ENCODE measurements around the gene CSF1.

Gene CSF1

DNA sequence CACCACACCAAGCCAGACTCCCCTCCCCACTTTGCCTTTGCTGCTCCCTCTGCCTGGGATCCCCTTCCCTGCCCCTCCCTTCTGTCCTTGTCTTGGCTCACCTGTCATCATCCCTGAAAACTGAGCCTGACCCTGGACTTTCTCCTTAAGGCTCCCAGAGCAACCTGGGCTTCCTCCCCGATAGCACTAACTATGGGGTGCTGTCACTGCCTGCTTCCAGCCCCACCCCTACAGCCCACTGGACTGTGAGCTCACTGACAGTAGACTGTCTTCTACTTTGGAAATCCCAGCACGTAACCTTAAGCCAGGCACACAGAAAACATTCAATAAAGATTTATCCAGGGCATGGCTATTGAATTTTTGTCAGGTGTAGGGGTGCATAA, 9.5 kb upstream of the CSF1 start:
- DNase-seq (ENCODE audit: insufficient read length, low spot score) (no peak), FAIRE-seq (no peak)

DNA sequence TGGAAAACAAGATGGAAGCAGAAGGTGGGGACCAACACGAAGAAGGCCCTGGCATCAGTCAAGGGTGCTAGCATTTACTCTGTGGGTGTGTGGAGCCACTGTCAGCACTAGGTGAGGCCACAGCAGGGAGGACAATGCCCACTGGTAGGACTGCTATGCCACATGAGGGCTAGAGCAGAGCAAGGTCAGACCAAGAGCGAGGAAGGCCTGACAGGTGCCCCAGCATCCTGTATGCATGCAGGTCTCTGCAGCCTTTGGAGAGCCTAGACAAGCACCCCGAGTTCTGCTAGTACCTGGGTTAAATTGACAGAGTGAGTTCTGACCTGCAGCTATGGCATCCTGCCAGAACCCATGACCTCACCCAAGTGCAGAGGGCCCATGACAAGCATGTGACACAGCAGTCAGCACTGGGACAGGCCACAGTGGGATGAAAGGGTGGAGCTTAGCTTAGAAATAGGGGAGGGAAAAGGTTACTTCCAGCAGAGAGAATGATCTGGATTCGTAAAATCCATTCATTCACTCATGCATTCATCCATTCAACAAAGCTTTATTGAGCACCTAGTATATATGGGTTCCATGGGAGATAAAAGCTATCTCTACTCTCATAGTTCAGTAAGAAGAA, 9.0 kb upstream of the CSF1 start:
- no peak for DNase-seq (ENCODE audit: insufficient read length, low spot score)

DNA sequence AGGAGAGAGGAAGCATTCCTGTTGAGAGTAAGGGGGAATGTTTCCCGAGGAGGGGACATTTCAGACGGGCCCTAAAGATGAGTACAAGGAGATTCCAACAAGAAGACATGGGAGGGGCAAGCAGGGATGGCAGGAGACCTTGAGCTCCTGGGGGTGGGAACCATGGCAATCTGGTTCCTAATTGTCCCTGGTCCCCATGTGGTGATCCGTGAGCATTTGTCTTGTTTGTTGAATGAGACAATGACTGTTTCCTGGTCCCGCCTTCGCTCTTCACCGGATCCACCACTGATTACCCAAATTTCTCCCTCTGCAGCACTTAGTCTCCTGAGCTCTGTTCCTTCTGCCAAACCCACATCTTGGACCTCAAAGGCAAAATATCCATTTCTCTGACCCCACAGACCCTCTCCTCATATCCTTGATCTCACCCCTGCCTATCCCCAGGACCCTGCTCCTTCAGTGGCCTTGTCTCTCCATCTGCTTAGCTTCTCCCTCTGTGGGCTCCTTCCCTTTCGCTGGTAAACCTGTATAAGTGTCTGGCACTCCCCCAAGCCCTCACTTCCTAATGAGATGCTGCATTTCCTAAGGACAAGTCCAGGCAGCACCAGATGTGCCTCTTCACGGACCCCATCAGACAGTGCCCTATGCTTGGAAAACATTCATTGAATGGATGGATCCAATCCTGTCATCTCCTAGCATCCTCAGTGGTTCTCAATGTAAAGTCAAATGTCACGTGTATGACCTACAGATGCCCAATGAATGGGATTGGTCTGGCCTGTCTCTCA, 8.3 kb upstream of the CSF1 start:
- FAIRE-seq, result no peak

More for the DNA sequence above, 9.0 kb upstream of the CSF1 start:
- FAIRE-seq, result no peak

DNA sequence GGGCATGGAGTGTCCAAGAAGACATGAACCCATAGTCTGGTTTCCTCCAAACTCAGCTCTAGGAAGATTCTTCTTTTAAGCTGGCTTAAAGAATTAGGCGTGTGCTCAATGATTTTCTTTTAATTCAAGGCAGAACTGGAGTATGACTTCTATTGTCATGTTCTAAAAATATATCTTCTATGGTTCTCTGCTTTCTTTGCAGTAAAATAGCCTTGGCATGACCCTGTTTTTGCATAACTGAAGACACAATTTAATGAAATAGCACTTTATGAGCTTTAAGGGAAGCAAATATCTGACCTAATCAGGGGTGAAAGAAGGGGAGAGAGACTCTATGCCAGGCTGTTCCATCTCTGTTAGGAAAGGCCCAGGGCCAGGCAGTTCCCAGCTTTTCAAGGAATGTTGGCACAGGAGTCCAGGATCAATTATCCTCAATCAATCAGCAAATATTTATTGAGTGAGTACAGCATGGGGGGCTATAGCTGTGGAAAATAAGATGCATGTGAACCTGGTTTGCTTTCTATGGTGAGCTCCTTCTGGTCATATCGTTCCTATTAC, 7.2 kb upstream of the CSF1 start:
- no peak for FAIRE-seq
- no peak for DNase-seq (ENCODE audit: insufficient read length, low spot score)

More for the DNA sequence above, 8.3 kb upstream of the CSF1 start:
- no peak for DNase-seq (ENCODE audit: insufficient read length, low spot score)

DNA sequence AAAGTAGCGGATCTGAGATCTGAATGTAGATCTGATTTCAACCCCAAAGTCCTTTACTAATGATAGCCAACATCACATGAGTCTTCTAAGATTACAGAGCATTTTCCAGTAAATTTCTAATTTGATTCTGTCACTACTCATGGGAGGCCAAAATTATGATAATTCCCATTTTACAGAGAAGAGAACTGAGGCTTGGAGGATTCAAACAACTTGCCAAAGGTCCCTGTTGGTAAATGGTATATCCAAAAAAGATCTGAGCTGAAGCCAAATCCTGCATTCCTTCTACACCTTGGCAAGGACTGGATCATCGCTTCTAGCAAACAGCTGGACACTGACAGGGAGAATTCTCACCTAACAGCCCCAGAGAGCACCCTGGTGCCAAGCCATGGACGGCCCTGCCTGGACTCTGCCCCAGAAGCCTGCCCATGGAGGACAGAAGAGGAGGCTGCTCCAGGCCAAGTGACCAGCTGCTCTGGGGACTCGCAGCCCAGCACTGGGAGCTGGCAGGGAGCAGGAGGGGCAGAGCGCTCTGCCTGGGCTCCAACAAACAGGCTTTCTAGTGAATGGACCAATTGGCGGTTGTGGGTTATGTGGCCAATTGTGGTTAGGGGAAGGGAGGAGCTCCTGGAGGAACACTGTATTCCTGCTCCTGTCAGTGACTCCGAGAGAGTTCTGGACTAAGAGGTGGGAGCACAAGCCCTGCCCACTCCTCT, 6.4 kb upstream of the CSF1 start:
- FAIRE-seq (no peak), DNase-seq (ENCODE audit: insufficient read length, low spot score) (no peak)

DNA sequence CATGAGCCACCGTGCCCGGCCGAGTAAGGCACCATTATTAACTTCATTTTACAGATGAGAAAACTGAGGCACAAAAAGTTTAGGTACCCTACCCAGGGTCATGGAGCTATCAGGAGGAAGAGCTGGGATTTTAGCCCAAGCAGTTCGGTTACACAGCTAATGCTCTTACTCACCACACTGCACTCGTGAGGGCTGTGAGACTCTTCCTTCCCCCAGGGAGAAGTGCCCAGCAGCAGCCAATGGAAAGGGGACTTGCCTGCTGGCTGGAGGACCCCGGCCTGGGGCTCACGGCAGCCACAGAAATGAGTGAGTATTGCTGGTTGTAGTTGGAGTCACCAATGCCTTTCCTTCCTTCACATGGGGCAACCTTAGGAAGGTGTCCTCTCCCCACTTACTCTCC, 5.2 kb upstream of the CSF1 start:
- FAIRE-seq, result no peak
- DNase-seq (ENCODE audit: insufficient read length, low spot score), result no peak

DNA sequence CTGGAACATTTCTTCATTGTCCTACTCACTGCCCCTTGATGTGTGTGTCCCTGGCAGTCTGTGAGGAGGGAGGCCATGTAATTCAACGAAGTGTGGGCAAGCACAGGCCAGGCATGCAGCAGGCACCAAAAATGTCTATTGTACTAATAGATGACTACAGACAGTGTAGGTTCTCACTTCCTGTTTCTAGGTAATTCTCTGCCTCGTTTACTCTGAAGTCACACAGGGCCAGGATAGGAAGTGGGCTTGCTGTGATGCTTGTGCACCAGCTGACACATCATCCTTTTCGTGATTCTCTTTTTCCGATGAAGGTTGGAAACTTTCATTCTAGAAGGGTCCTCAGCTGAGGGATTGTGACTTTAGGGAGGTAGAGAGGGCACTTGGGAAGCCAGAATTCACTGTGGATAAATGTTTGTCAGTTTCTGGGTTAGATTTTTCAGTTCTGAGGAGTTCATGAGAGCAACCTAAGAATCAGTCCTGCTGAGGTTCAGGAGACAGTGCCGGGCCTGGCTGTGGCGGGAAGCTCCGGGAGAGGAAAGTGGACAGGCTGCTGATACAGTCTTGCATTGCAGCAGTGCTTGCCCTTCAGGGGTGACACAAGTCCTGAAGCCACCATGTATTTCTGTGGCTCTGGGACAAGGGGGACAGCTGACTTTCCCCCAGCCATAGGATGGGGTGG, 4.3 kb upstream of the CSF1 start:
- DNase-seq (ENCODE audit: insufficient read length, low spot score) (peak; percentile 83), FAIRE-seq (peak; percentile 73)

DNA sequence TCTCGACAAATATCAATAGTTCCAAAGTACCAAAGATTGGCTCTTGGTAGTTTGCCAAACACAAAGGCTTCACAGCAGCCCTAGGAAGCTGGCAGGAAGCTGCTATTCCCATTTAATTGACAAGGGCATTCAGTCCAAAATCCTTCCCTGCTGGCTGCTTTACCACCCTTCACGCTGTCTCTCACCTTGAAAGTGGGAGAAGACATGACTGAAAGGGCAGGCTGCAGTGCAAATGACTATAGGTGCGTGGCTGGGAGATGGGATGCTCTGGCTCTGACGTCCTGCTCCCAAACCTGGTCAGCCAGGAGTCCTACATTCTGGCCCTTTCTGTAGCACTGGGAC, 3.8 kb upstream of the CSF1 start:
- FAIRE-seq, result no peak
- DNase-seq (ENCODE audit: insufficient read length, low spot score), result no peak

DNA sequence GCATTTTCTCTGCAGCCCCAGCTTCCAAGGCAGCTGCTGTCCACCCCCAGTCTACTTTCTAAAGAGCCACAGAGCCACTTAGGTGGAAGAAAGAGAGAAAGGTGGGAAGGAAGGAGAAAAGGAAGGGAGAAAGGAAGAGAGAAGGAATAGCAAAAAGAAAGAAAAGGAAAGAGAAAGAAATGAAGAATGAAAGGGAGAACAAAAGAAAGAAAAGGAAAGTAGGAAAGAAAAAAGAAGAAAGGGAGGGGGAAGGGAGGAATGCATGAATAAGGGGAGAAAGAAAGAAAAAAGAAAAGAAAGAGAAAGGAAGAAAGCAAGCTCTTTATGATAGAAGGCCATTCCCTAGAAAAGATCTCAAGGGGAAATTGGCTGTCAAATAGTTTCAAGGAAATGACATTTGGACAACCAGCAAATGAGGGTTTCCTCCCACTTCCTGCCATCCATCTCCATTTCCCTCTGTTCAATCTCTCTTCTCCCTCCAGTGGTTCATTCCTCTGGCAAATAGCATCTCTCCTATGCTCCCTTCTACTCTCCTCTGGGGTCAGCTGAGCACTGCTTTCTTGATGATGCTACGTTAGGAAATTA, 3.4 kb upstream of the CSF1 start:
- DNase-seq (ENCODE audit: insufficient read length, low spot score), result no peak
- FAIRE-seq, result no peak

DNA sequence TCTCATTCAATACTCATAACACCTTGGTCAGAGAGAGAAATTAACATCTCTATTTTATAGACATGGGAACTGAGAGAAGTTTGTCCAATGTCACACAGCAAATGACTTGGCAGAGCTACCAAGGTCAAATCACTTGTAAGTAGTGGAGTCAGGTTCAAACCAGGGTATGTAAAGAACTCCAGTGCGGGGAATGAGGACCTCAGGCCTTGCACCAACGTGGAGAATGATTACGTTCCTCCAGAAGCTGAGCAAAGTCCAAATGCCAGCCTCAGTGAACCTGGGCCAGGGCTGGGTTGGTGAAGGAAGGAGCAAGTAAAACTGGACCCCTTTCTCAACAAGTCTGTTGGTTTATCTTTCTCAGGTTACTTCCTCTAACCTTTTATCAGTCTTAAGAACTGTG, 1.8 kb upstream of the CSF1 start:
- DNase-seq (ENCODE audit: insufficient read length, low spot score) (no peak), FAIRE-seq (no peak)

DNA sequence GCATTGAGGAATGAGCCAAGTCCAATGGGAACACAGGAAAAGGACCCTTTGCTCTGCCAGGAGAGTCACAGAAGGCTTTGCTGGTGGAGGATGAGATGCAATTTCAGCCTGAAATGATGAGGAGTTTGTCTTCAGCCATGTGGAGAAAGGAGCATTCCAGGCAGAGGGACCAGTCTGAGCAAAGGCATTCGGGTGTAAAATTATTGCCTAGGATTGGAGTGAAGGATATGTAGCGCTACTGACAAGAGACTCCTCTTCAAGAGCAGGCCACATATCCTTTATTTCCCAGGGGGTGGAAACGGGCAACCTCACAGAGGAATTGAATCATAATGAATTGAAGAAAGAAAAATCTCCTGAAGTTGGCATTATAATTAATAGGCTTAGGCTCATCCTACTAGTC, 1.1 kb upstream of the CSF1 start:
- DNase-seq (ENCODE audit: insufficient read length, low spot score), result no peak
- FAIRE-seq, result no peak

DNA sequence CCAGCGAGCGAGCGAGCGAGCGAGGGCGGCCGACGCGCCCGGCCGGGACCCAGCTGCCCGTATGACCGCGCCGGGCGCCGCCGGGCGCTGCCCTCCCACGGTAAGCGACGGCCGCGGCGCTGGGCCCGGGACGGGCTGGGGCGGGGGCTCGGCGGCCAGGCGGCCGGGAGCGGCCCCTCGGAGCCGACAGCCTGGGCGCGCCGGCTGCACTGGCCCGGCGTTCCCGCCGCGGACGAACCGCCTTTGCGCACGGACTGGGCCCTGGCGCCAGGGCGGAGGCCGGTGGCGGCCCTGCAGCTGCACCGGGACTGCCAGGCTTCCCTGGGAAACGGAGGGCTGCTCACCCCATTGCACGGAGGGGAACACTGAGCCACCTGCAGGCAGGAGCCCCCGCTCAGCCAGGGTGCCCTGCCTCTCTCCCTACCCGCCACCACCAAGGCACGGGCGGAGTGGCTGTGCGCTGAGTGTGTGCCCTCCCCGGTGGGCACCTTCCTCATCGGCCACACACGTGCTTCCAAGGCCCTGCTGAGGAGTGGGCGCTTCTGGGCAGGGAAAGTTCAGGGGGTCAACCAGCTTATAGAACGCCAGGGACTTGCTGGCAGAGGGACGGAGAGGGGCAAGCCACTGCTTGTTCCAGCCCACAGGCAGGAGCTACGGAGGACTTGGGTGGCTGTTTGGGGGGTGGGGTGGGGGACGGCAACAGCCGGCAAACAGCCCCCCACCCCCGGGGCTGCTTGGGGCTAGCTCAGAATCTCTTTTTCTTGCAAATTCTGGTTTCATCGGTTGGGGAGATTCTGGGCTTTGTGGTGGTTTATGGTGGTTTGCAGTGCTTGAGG, 532 bp downstream of the CSF1 start:
- DNase-seq (ENCODE audit: insufficient read length, low spot score) (no peak), FAIRE-seq (no peak)

DNA sequence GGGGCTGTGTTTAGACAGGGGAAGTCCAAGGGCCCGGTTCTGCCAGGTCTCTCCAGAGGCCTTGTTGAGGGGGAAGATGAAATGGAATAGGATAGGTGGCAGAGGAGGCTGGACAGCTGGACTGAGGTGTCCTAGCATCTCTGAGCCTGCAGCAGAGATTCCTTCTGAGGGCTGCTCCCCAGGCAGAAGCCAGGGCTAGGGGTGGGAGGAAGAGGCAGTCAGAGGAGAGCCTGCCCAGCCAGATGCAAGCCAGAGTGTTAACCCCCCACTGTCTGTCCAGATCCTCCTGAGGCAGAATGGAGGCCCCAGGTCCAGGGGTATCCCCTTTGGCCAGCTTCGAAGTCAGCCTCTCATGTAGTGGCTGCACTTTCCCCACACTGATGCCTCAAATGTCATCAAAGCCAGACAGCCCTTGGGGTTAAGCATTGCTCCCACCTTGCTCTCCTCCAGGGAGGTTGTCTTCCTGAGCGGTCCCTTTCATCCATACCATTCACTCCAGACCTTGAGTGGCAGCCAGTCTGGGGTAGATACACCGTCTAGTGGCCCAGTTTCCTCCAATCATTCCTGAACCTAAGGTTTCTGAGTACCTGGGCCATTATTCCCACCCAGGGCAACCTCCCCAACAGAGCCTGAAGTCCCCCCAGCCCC, 1.7 kb downstream of the CSF1 start:
- DNase-seq (ENCODE audit: insufficient read length, low spot score) (no peak), FAIRE-seq (no peak)

DNA sequence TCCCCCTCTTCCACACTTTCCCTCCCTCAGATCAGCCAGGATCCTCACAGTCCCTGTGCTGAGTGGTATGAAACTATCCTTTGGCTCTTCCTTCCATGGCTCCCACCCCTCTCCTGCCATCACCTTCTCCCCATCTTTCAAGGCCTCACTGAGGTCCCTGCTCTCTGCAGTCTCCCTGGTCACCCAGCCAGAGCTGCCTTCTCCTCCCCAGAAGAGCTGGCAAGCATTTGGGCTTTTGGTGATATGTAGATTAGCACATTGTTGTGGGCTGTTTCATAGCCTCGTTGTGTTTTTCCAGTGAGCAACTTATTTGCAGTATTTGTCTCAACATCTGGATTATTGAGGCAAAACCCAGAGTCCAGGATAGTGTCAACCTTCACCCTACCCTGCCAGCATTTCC, 2.2 kb downstream of the CSF1 start:
- FAIRE-seq, result no peak
- DNase-seq (ENCODE audit: insufficient read length, low spot score), result no peak

DNA sequence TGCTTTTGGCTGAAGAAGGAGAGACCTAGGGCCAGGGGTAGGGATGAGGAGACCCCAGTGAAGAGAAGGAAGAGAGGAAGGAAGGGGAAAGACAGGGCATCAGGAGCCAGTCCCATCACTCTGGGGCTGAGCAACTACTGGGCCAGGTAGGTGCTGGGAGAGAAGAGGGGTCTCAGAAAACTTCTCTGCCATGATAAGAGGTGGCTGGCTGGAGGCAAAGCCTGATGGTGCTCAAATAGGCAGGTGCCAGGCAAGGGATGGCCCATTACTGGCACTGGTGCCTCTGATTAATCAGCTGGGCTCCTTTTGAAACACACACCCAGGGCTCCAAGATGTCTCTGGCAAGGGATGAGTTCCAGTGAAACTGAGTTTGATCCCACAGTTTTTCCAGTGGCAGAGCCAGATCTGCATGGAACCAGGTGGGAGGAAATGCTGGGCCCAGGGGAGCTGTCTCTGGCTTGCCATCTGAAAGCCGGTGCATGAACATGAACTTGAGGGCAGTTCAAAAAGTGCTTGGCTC, 2.8 kb downstream of the CSF1 start:
- no peak for FAIRE-seq
- no peak for DNase-seq (ENCODE audit: insufficient read length, low spot score)

DNA sequence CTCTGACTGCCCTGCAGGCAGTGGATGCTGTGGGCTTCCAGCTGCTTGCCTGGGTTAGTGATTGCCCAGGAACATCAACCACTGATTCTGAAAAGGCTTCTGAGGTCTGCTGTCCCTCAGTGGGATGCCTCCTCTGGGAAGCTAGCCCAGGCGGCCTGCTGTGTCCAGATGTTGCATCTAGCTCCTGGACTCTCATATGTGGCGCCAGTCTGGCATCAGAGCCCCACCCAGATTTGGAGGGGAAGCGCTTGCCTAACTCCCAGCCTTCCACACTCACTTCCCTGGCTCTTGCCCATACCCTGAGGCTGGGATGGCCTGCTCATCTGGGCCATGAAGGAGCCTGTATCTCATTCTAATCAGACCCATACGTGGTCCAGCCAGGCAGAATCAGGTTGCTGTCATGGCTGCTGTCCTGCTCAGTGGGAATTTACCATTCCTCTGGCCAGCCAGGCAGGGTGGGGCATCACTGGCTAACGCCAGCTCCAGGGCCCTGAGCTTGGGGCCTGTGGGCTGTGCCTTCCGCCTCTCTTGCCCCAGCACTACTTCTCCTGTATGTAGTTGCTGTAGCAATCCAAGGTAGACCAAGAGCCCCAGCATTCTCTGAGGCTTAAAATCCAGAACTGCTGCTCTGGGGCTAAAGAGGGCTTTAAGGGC, 4.1 kb downstream of the CSF1 start:
- FAIRE-seq (no peak), DNase-seq (ENCODE audit: insufficient read length, low spot score) (no peak)

DNA sequence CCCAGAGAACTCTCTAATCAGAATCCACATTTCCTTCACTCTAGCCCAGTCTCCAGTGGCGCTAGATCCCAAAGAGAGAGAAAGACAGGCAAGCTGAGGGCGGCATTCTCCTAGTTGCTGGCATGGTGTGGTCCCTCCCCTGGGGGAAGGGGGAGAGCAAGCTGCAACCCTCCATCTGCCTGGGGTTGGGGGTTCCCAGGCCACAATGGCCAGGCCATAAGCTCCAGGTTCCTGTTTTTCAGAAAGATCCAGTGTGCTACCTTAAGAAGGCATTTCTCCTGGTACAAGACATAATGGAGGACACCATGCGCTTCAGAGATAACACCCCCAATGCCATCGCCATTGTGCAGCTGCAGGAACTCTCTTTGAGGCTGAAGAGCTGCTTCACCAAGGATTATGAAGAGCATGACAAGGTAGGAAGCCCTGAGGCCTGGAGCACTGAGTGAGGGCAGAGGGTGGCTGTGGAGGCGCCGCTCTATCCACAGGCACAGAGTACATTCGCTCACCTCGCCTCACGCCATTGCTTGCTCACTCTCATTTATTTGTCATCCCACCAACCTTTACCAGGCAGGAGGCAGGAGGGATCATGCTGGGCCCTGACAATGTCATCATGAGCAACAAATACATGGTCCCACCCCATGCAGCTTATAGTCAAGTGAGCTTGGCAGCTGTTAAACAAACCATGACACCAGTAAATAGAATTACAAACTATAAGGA, 6.6 kb downstream of the CSF1 start:
- no peak for FAIRE-seq
- no peak for DNase-seq (ENCODE audit: insufficient read length, low spot score)
